GM18868 (cell line): ENCODE results near the gene TRABD2A.

Experiments used
- ATAC-seq: cut with Tn5 transposase; IDR thresholded peaks from one replicate; pipeline ENCODE4 v1.9.1; 2021; ENCODE audit warnings: mild to moderate bottlenecking, moderate library complexity; ENCODE audit not compliant: unreplicated experiment

Gene TRABD2A

GRCh38 chr2:84827978-84828575 lies 52.8 kb downstream of the TRABD2A start:
- no peak for ATAC-seq

- ATAC-seq, result no peak
Measured at GRCh38 chr2:84823788-84824187, 57.1 kb downstream of the TRABD2A start.

- no peak for ATAC-seq
Measured at GRCh38 chr2:84823229-84823628, 57.7 kb downstream of the TRABD2A start.

GRCh38 chr2:84821806-84822205 lies 59.1 kb downstream of the TRABD2A start:
- no peak for ATAC-seq

GRCh38 chr2:84817239-84817655 lies 63.6 kb downstream of the TRABD2A start:
- peak; percentile 97 for ATAC-seq

GRCh38 chr2:84816426-84817026 lies 64.4 kb downstream of the TRABD2A start:
- peak; percentile 58 for ATAC-seq

- no peak for ATAC-seq
Measured at GRCh38 chr2:84815146-84815545, 65.7 kb downstream of the TRABD2A start.

GRCh38 chr2:84811839-84812431 lies 68.9 kb downstream of the TRABD2A start:
- ATAC-seq, result no peak

- no peak for ATAC-seq
Measured at GRCh38 chr2:84808279-84808678, 72.6 kb downstream of the TRABD2A start.

GRCh38 chr2:84807063-84807485 lies 73.8 kb downstream of the TRABD2A start:
- no peak for ATAC-seq

GRCh38 chr2:84805250-84805958 lies 75.5 kb downstream of the TRABD2A start:
- ATAC-seq, result no peak

GRCh38 chr2:84801811-84802210 lies 79.1 kb downstream of the TRABD2A start:
- ATAC-seq, result no peak

- peak; percentile 89 for ATAC-seq
Measured at GRCh38 chr2:84800194-84800805, 80.6 kb downstream of the TRABD2A start.

- ATAC-seq, result peak; percentile 21
Measured at GRCh38 chr2:84799772-84800171, 81.1 kb downstream of the TRABD2A start.

GRCh38 chr2:84797271-84797670 lies 83.6 kb downstream of the TRABD2A start:
- no peak for ATAC-seq

- ATAC-seq, result no peak
Measured at GRCh38 chr2:84796798-84797197, 84.1 kb downstream of the TRABD2A start.

GRCh38 chr2:84793641-84794040 lies 87.2 kb downstream of the TRABD2A start:
- no peak for ATAC-seq

- no peak for ATAC-seq
Measured at GRCh38 chr2:84792856-84793522, 87.9 kb downstream of the TRABD2A start.

GRCh38 chr2:84788498-84788897 lies 92.4 kb downstream of the TRABD2A start:
- no peak for ATAC-seq

GRCh38 chr2:84788027-84788426 lies 92.9 kb downstream of the TRABD2A start:
- no peak for ATAC-seq

GRCh38 chr2:84786601-84787000 lies 94.3 kb downstream of the TRABD2A start:
- no peak for ATAC-seq
